ENCODE measurements around the gene DNAH8. TPM values are rescaled to one million over a fixed set of nuclear protein-coding genes. Genes with fewer than 3 reads are reported as not detected.

DNAH8 gene
- total and polyA plus RNA-seq, 2 donors (not counting 3 experiments of a cell fraction or from before 2014, with no cell fraction given): 0.29 to 0.61 TPM

DNA sequence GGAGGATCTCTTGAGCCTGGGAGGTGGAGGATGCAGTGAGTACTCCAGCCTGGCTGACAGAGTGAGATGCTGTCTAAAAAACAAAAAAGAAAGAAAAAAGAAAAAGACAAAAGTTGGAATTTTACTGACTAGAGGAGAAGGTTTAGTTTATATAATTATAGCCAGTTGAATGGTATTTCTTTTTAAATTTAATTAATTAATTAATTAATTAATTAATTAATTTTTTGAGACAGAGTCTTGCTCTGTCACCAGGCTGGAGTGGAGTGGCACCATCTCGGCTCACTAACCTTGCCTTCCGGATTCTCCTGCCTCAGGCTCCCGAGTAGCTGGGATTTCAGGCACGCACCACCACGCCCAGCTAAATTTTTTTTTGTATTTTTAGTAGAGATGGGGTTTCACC, 8.7 kb downstream of the DNAH8 start:
- CTCF ChIA-PET: interaction anchor here (2.2 kb wide), 1 partner anchor 9 kb away, joined by 11 read pairs; the partner anchor contains the start of gene DNAH8

More for the DNA sequence above, 8.7 kb downstream of the DNAH8 start:
- dilution Hi-C loops (cut with MboI; ENCODE audit: extremely low pct_ligation_motif_present, low sequenced_read_pairs) (no loop called here), intact Hi-C loops (cut with micrococcal nuclease) (no loop called here)
- no TSS peak for BruUV-seq (replicated peaks)
- Histone ChIP-seq H3K4me2 (ENCODE audit: insufficient read depth, low read length) (no peak overlapping the region), H3K79me2 (ENCODE audit: control insufficient read depth, insufficient read depth, low read length) (no peaks in the 10 kb centered on the region), H4K20me1 (replicated peaks; ENCODE audit: control insufficient read depth, extremely low read depth, insufficient read depth, low read length) (no peaks in the 10 kb centered on the region), H3K36me3 (ENCODE audit: control insufficient read depth in 2 of 2, extremely low read depth in 1 of 2, insufficient read depth in 2 of 2, low read length in 2 of 2) (no peaks in the 10 kb centered on the region), H3K9me3 (replicated peaks; ENCODE audit: control insufficient read depth, insufficient read depth, low read length) (no peaks in the 10 kb centered on the region), H3K9ac (replicated peaks; ENCODE audit: extremely low read depth, insufficient read depth, low read length) (no peak overlapping the region), H3K9me1 (replicated peaks; ENCODE audit: control insufficient read depth, extremely low read depth, insufficient read depth, low read length) (no peaks in the 10 kb centered on the region), H3K27me3 (ENCODE audit: control insufficient read depth in 2 of 2, insufficient read depth in 2 of 2, low read length in 2 of 2) (no peaks in the 10 kb centered on the region), H2AFZ (ENCODE audit: low read depth, low read length) (no peak overlapping the region), H3K4me3 (replicated peaks in 1 of 3; ENCODE audit: insufficient read depth in 1 of 3, low read depth in 1 of 3, low read length in 3 of 3) (no peak overlapping the region), H3K4me1 (ENCODE audit: control insufficient read depth, extremely low read depth, insufficient read depth, low read length) (peaks cover 19% of the 10 kb centered on the region), H3K27ac (ENCODE audit: insufficient read depth, low read depth, low read length) (no peak overlapping the region)
- FAIRE-seq: no peak
- no peak for DNase-seq (ENCODE audit: low read depth, low spot score)
- TF ChIP-seq, protein P1, sequence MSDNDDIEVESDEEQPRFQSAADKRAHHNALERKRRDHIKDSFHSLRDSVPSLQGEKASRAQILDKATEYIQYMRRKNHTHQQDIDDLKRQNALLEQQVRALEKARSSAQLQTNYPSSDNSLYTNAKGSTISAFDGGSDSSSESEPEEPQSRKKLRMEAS (IDR thresholded peaks at IDR 0.05; ENCODE audit: insufficient read depth, insufficient read length): no peak
- TF ChIP-seq POLR2A (IDR thresholded peaks at IDR 0.05; ENCODE audit: low read depth, low read length) (no peak), FOS (IDR thresholded peaks at IDR 0.05; ENCODE audit: borderline replicate concordance, insufficient read depth, low read length) (no peak), EZH2 (IDR thresholded peaks at IDR 0.05; ENCODE audit: borderline replicate concordance, low read depth, low read length, severe bottlenecking) (no peak), MYC (IDR thresholded peaks at IDR 0.05; ENCODE audit: low read depth, low read length) (no peak), POLR2AphosphoS5 (IDR thresholded peaks at IDR 0.05; ENCODE audit: insufficient read depth, low read depth, low read length) (no peak), GATA2 (IDR thresholded peaks at IDR 0.05; ENCODE audit: insufficient read depth, insufficient read length, low read depth, low read length) (no peak), JUN (IDR thresholded peaks at IDR 0.05; ENCODE audit: borderline replicate concordance, insufficient read depth, insufficient read length, low read depth) (no peak)
- TF ChIP-seq, protein P2, sequence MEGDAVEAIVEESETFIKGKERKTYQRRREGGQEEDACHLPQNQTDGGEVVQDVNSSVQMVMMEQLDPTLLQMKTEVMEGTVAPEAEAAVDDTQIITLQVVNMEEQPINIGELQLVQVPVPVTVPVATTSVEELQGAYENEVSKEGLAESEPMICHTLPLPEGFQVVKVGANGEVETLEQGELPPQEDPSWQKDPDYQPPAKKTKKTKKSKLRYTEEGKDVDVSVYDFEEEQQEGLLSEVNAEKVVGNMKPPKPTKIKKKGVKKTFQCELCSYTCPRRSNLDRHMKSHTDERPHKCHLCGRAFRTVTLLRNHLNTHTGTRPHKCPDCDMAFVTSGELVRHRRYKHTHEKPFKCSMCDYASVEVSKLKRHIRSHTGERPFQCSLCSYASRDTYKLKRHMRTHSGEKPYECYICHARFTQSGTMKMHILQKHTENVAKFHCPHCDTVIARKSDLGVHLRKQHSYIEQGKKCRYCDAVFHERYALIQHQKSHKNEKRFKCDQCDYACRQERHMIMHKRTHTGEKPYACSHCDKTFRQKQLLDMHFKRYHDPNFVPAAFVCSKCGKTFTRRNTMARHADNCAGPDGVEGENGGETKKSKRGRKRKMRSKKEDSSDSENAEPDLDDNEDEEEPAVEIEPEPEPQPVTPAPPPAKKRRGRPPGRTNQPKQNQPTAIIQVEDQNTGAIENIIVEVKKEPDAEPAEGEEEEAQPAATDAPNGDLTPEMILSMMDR (IDR thresholded peaks at IDR 0.05; ENCODE audit: extremely low read depth in 1 of 2, insufficient read depth in 1 of 2, low read depth in 1 of 2, low read length in 2 of 2): no peak
- POLR2A ChIA-PET: no interaction called here
